Measurements from ENCODE around the gene CSNK2A3. TPM values are rescaled to one million over a fixed set of nuclear protein-coding genes. Genes with fewer than 3 reads are reported as not detected.

The CSNK2A3 gene
- total RNA-seq, 5 donors from 2014 or later (not counting 1 experiment from before 2014, with no cell fraction given) = 0.32 to 0.93 TPM; not detected in 3

- WGBS (ENCODE audit: insufficient coverage) = 87% methylated on average over 5 of the region's 7 CpGs
- Mint-ChIP-seq H3K36me3 (no peaks in the 10 kb centered on the region), H3K4me1 (no peaks in the 10 kb centered on the region), H3K4me3 (no peak overlapping the region), H3K9me3 (no peaks in the 10 kb centered on the region), H3K27me3 (peaks cover 0 to 9% of the 10 kb centered on the region in 2 donors), H3K27ac (no peak overlapping the region)
- ATAC-seq (replicated peaks in 1 of 4) (no peak), DNase-seq (no peak)
- Histone ChIP-seq H3K4me1 (ENCODE audit: control insufficient read depth in 1 of 2, extremely low read depth in 1 of 2, insufficient read depth in 2 of 2, low read length in 2 of 2) (no peaks in the 10 kb centered on the region), H3K27ac (ENCODE audit: low read length) (no peak overlapping the region), H3K9me3 (no peaks in the 10 kb centered on the region), H3K4me3 (ENCODE audit: control insufficient read depth in 1 of 2, extremely low read depth in 1 of 2, low read length in 1 of 2) (no peak overlapping the region), H3K36me3 (ENCODE audit: control insufficient read depth in 2 of 2, extremely low read depth in 1 of 2, insufficient read depth in 1 of 2, low read length in 1 of 2) (no peaks in the 10 kb centered on the region), H3K27me3 (replicated peaks in 1 of 2; ENCODE audit: control insufficient read depth in 2 of 2, extremely low read depth in 1 of 2, insufficient read depth in 2 of 2, low read length in 1 of 2) (peaks cover 0 to 7% of the 10 kb centered on the region in 2 experiments)
- ChIA-PET POLR2A (no interaction called here), CTCF (no interaction called here)
Measured at GRCh38 chr11:11347592-11347991, 5.5 kb downstream of the CSNK2A3 start.

GRCh38 chr11:11346303-11346702 lies 6.7 kb downstream of the CSNK2A3 start:
- H3K4me3 ChIP-seq (ENCODE audit: control insufficient read depth in 1 of 2, extremely low read depth in 1 of 2, low read length in 1 of 2) = no peak overlapping the region
- Mint-ChIP-seq H3K27ac (no peak overlapping the region), H3K4me1 (no peaks in the 10 kb centered on the region), H3K9me3 (no peaks in the 10 kb centered on the region), H3K36me3 (no peaks in the 10 kb centered on the region), H3K27me3 (peaks cover 0 to 9% of the 10 kb centered on the region in 2 donors), H3K4me3 (no peak overlapping the region)
- H3K27me3 ChIP-seq (replicated peaks in 1 of 2; ENCODE audit: control insufficient read depth in 2 of 2, extremely low read depth in 1 of 2, insufficient read depth in 2 of 2, low read length in 1 of 2) = peaks cover 0 to 7% of the 10 kb centered on the region in 2 experiments
- no peaks in the 10 kb centered on the region for H3K4me1 ChIP-seq (ENCODE audit: control insufficient read depth in 1 of 2, extremely low read depth in 1 of 2, insufficient read depth in 2 of 2, low read length in 2 of 2)
- no peaks in the 10 kb centered on the region for H3K36me3 ChIP-seq (ENCODE audit: control insufficient read depth in 2 of 2, extremely low read depth in 1 of 2, insufficient read depth in 1 of 2, low read length in 1 of 2)
- H3K9me3 ChIP-seq = no peaks in the 10 kb centered on the region
- ChIA-PET POLR2A (interaction anchor here in 1 of 2 donors (0.5 kb wide), 1 partner anchor 1598 kb away, joined by 5 read pairs; no protein-coding TSS in a partner anchor), CTCF (no interaction called here)
- H3K27ac ChIP-seq (ENCODE audit: low read length) = no peak overlapping the region
- DNase-seq = no peak
- no peak for ATAC-seq (replicated peaks in 1 of 4)
- WGBS (ENCODE audit: insufficient coverage) = 64% methylated on average over 2 of the region's 4 CpGs

- Histone ChIP-seq H3K27ac (ENCODE audit: low read length) (no peak overlapping the region), H3K4me1 (ENCODE audit: control insufficient read depth in 1 of 2, extremely low read depth in 1 of 2, insufficient read depth in 2 of 2, low read length in 2 of 2) (no peaks in the 10 kb centered on the region), H3K4me3 (ENCODE audit: control insufficient read depth in 1 of 2, extremely low read depth in 1 of 2, low read length in 1 of 2) (no peak overlapping the region), H3K9me3 (no peaks in the 10 kb centered on the region), H3K27me3 (replicated peaks in 1 of 2; ENCODE audit: control insufficient read depth in 2 of 2, extremely low read depth in 1 of 2, insufficient read depth in 2 of 2, low read length in 1 of 2) (peaks cover 0 to 11% of the 10 kb centered on the region in 2 experiments), H3K36me3 (ENCODE audit: control insufficient read depth in 2 of 2, extremely low read depth in 1 of 2, insufficient read depth in 1 of 2, low read length in 1 of 2) (no peaks in the 10 kb centered on the region)
- ATAC-seq (replicated peaks in 1 of 4) (no peak), DNase-seq (no peak)
- Mint-ChIP-seq H3K4me1 (no peaks in the 10 kb centered on the region), H3K27ac (no peak overlapping the region), H3K9me3 (no peaks in the 10 kb centered on the region), H3K27me3 (peaks cover 0 to 9% of the 10 kb centered on the region in 2 donors), H3K36me3 (no peaks in the 10 kb centered on the region), H3K4me3 (no peak overlapping the region)
- ChIA-PET POLR2A (no interaction called here), CTCF (no interaction called here)
- 80% methylated on average over 1 of the region's 1 CpG for WGBS (ENCODE audit: insufficient coverage)
Measured at GRCh38 chr11:11345099-11345498, 8.0 kb downstream of the CSNK2A3 start.

GRCh38 chr11:11344045-11344444 lies 9.0 kb downstream of the CSNK2A3 start:
- Histone ChIP-seq H3K9me3 (no peaks in the 10 kb centered on the region), H3K27ac (ENCODE audit: low read length) (no peak overlapping the region), H3K4me1 (ENCODE audit: control insufficient read depth in 1 of 2, extremely low read depth in 1 of 2, insufficient read depth in 2 of 2, low read length in 2 of 2) (no peaks in the 10 kb centered on the region), H3K27me3 (replicated peaks in 1 of 2; ENCODE audit: control insufficient read depth in 2 of 2, extremely low read depth in 1 of 2, insufficient read depth in 2 of 2, low read length in 1 of 2) (peaks cover 0 to 11% of the 10 kb centered on the region in 2 experiments), H3K36me3 (ENCODE audit: control insufficient read depth in 2 of 2, extremely low read depth in 1 of 2, insufficient read depth in 1 of 2, low read length in 1 of 2) (no peaks in the 10 kb centered on the region), H3K4me3 (ENCODE audit: control insufficient read depth in 1 of 2, extremely low read depth in 1 of 2, low read length in 1 of 2) (no peak overlapping the region)
- ATAC-seq (replicated peaks in 1 of 4) = no peak
- CTCF ChIA-PET = no interaction called here
- no peaks in the 10 kb centered on the region for H3K9me3 Mint-ChIP-seq
- 29% methylated on average over 3 of the region's 3 CpGs for WGBS (ENCODE audit: insufficient coverage)
- no peaks in the 10 kb centered on the region for H3K4me1 Mint-ChIP-seq
- no peaks in the 10 kb centered on the region for H3K36me3 Mint-ChIP-seq
- peaks cover 3 to 9% of the 10 kb centered on the region in 2 donors for H3K27me3 Mint-ChIP-seq
- POLR2A ChIA-PET = no interaction called here
- no peak overlapping the region for H3K27ac Mint-ChIP-seq
- no peak for DNase-seq
- H3K4me3 Mint-ChIP-seq = no peak overlapping the region

GRCh38 chr11:11338304-11338703 lies 14.7 kb downstream of the CSNK2A3 start:
- no peak overlapping the region for H3K27ac Mint-ChIP-seq
- CTCF ChIA-PET = no interaction called here
- no peaks in the 10 kb centered on the region for H3K4me1 Mint-ChIP-seq
- Histone ChIP-seq H3K4me1 (ENCODE audit: control insufficient read depth in 1 of 2, extremely low read depth in 1 of 2, insufficient read depth in 2 of 2, low read length in 2 of 2) (no peaks in the 10 kb centered on the region), H3K9me3 (no peaks in the 10 kb centered on the region), H3K27ac (ENCODE audit: low read length) (no peak overlapping the region), H3K4me3 (ENCODE audit: control insufficient read depth in 1 of 2, extremely low read depth in 1 of 2, low read length in 1 of 2) (no peak overlapping the region), H3K36me3 (ENCODE audit: control insufficient read depth in 2 of 2, extremely low read depth in 1 of 2, insufficient read depth in 1 of 2, low read length in 1 of 2) (no peaks in the 10 kb centered on the region), H3K27me3 (replicated peaks in 1 of 2; ENCODE audit: control insufficient read depth in 2 of 2, extremely low read depth in 1 of 2, insufficient read depth in 2 of 2, low read length in 1 of 2) (peaks cover 0 to 9% of the 10 kb centered on the region in 2 experiments)
- DNase-seq = no peak
- no peaks in the 10 kb centered on the region for H3K36me3 Mint-ChIP-seq
- no peak overlapping the region for H3K4me3 Mint-ChIP-seq
- POLR2A ChIA-PET = no interaction called here
- 46% methylated on average over 1 of the region's 1 CpG for WGBS (ENCODE audit: insufficient coverage)
- H3K27me3 Mint-ChIP-seq = peaks cover 9 to 14% of the 10 kb centered on the region in 2 donors
- no peaks in the 10 kb centered on the region for H3K9me3 Mint-ChIP-seq
- ATAC-seq (replicated peaks in 1 of 4) = no peak

GRCh38 chr11:11336664-11337063 lies 16.4 kb downstream of the CSNK2A3 start:
- no peaks in the 10 kb centered on the region for H3K4me1 Mint-ChIP-seq
- Histone ChIP-seq H3K9me3 (no peaks in the 10 kb centered on the region), H3K36me3 (ENCODE audit: control insufficient read depth in 2 of 2, extremely low read depth in 1 of 2, insufficient read depth in 1 of 2, low read length in 1 of 2) (no peaks in the 10 kb centered on the region), H3K4me1 (ENCODE audit: control insufficient read depth in 1 of 2, extremely low read depth in 1 of 2, insufficient read depth in 2 of 2, low read length in 2 of 2) (no peaks in the 10 kb centered on the region), H3K4me3 (ENCODE audit: control insufficient read depth in 1 of 2, extremely low read depth in 1 of 2, low read length in 1 of 2) (no peak overlapping the region), H3K27ac (ENCODE audit: low read length) (no peak overlapping the region), H3K27me3 (replicated peaks in 1 of 2; ENCODE audit: control insufficient read depth in 2 of 2, extremely low read depth in 1 of 2, insufficient read depth in 2 of 2, low read length in 1 of 2) (peaks cover 0 to 9% of the 10 kb centered on the region in 2 experiments)
- no peak overlapping the region for H3K4me3 Mint-ChIP-seq
- H3K9me3 Mint-ChIP-seq = no peaks in the 10 kb centered on the region
- no peak overlapping the region for H3K27ac Mint-ChIP-seq
- ChIA-PET POLR2A (no interaction called here), CTCF (interaction anchor here in 1 of 2 donors (0.9 kb wide), 1 partner anchor 17 kb away, joined by 4 read pairs; no protein-coding TSS in a partner anchor)
- DNase-seq (no peak), ATAC-seq (replicated peaks in 1 of 4) (no peak)
- no peaks in the 10 kb centered on the region for H3K36me3 Mint-ChIP-seq
- WGBS (ENCODE audit: insufficient coverage) = 50% methylated on average over 4 of the region's 4 CpGs
- H3K27me3 Mint-ChIP-seq = peaks cover 9 to 14% of the 10 kb centered on the region in 2 donors

- Histone ChIP-seq H3K27ac (ENCODE audit: low read length) (no peak overlapping the region), H3K4me1 (ENCODE audit: control insufficient read depth in 1 of 2, extremely low read depth in 1 of 2, insufficient read depth in 2 of 2, low read length in 2 of 2) (no peaks in the 10 kb centered on the region), H3K9me3 (no peaks in the 10 kb centered on the region), H3K36me3 (ENCODE audit: control insufficient read depth in 2 of 2, extremely low read depth in 1 of 2, insufficient read depth in 1 of 2, low read length in 1 of 2) (no peaks in the 10 kb centered on the region), H3K4me3 (ENCODE audit: control insufficient read depth in 1 of 2, extremely low read depth in 1 of 2, low read length in 1 of 2) (no peak overlapping the region), H3K27me3 (replicated peaks in 1 of 2; ENCODE audit: control insufficient read depth in 2 of 2, extremely low read depth in 1 of 2, insufficient read depth in 2 of 2, low read length in 1 of 2) (peaks cover 0 to 9% of the 10 kb centered on the region in 2 experiments)
- POLR2A ChIA-PET = no interaction called here
- WGBS (ENCODE audit: insufficient coverage) = 100% methylated on average over 2 of the region's 2 CpGs
- H3K27ac Mint-ChIP-seq = no peak overlapping the region
- no peaks in the 10 kb centered on the region for H3K36me3 Mint-ChIP-seq
- no peaks in the 10 kb centered on the region for H3K9me3 Mint-ChIP-seq
- ATAC-seq (replicated peaks in 1 of 4) (no peak), DNase-seq (no peak)
- no peaks in the 10 kb centered on the region for H3K4me1 Mint-ChIP-seq
- H3K4me3 Mint-ChIP-seq = no peak overlapping the region
- H3K27me3 Mint-ChIP-seq = peaks cover 9 to 14% of the 10 kb centered on the region in 2 donors
- CTCF ChIA-PET = interaction anchor here in 1 of 2 donors (0.7 kb wide), 1 partner anchor 712 kb away, joined by 3 read pairs; no protein-coding TSS in a partner anchor
Measured at GRCh38 chr11:11335043-11335442, 18.0 kb downstream of the CSNK2A3 start.

All from T-cell (primary cell).